Natural killer cell treated with Interleukin-12 subunit alpha and Interleukin-12 subunit beta and Interleukin-15 and Interleukin-18, amount 100 ng/mL, for 72 hours (primary cell): Measurements from ENCODE around the gene LRRC47. TPM values are rescaled to one million over a fixed set of nuclear protein-coding genes. Genes with fewer than 3 reads are reported as not detected.

Experiments
- total RNA-seq, 2 donors: library from RNA; stranded (reverse); gene quantifications; one replicate each; pipeline ENCODE4 v1.2.3, GENCODE V29; 2022

LRRC47 gene
- total RNA-seq, 2 donors from 2014 or later: 46.4 to 54.1 TPM

Other genes starting within 250 kb of the LRRC47 start
- gene MEGF6, start 185.0 kb downstream of the LRRC47 start, total RNA-seq: 1 to 10 TPM in 1 of 2 donors, under 1 TPM in 1; 0.36 to 1.6 TPM
- 10 to 100 TPM; 11.9 to 18.4 TPM for gene TPRG1L, start 171.5 kb downstream of the LRRC47 start, total RNA-seq
- gene WRAP73, start 146.4 kb downstream of the LRRC47 start, total RNA-seq: 10 to 100 TPM; 27.6 to 51.3 TPM
- gene TP73, start 144.0 kb downstream of the LRRC47 start, total RNA-seq: 1 to 10 TPM; 1.5 to 5.7 TPM
- gene CCDC27, start 44.0 kb downstream of the LRRC47 start, total RNA-seq: not detected
- gene SMIM1, start 23.7 kb downstream of the LRRC47 start, total RNA-seq: not detected
- 10 to 100 TPM; 46.6 to 59.4 TPM for gene CEP104, start 60.7 kb upstream of the LRRC47 start, total RNA-seq
- gene DFFB, start 61.0 kb upstream of the LRRC47 start, total RNA-seq: 10 to 100 TPM; 13.3 to 19.4 TPM
- gene C1orf174, start 103.8 kb upstream of the LRRC47 start, total RNA-seq: 10 to 100 TPM; 31.0 to 34.6 TPM